ENCODE results near the gene KNDC1.

DNA sequence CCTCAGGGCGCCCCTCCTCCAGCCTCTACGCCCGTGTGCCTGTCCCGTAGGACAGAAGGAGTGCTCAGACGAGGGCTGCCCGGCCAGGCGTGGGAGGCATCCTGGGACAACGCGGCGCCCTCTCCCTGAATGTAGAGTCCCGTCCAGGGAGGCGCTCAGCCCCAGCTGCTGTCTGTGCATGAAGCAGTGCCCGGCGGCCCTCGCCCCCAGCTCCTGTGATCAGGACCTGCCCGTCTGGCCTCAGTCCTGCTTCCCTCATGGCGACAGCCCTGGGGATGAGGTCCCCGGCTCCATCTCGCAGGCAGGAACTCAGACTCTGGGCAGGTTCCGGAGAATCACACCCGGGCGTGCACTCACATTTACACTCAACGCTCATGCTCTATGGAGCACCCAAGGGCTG, 45.1 kb downstream of the KNDC1 start:
- no peak for TF ChIP-seq POLR2A (IDR thresholded peaks at IDR 0.05)
- TF ChIP-seq CTCF (IDR thresholded peaks at IDR 0.05): no peak
